ENCODE data around the gene SAMD15. TPM values are rescaled to one million over a fixed set of nuclear protein-coding genes. Genes with fewer than 3 reads are reported as not detected.
"Not testable (repeated sequence)": the region's sequence is repeated elsewhere in the genome, so short reads cannot be mapped to it uniquely, and the experiment has no call there.

Gene SAMD15
- total RNA-seq: 0.81 TPM

DNA sequence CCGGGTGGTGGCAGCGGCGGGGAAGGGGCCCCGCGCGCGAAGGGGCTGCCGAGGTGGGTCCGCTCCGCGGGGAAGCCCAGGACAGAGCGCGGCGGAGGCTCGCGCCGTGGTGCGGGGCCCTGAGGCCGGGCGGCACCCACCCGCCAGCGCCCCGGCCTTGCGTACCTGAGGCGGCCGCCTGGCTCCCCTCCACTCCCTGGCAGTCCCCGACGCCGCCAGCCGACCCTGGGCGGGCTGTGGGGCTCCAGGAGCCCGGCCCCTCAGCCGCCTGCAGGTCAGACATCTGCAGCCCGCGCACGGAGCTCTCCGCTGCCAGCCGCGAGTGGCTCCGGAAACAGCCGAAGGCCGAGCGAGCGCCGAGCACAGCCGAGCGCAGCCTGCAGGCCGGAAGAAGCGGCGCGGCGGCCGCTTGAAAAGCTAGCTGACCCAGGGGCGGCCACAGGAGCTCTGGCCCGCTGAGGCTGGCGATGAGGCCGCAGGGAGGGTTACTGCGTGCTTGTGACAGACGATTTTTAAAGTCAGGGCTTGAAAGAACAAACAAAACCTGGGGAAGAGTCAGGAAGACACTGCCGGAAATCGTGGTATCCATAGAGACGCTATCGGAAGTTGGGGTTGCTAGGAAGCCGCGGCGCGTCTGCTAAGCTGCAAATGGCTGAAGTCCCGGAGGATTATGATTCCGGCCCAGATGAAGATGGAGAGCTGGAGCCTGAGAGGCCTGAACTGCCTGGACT, at the start of gene SAMD15, which contains the start of gene TMED8:
SAMD15 (plus strand) TSS at position 609 of the 731 bp plus-strand sequence; CDS start at position 649, 40 bp downstream.
TMED8 (minus strand) TSS at position 324 of the 731 bp plus-strand sequence; CDS start at position 283, 41 bp downstream.
- peak; percentile 65 to 87 (median 86) for DNase-seq (ENCODE audit: low read depth in 2 of 3, low spot score in 2 of 3)

DNA sequence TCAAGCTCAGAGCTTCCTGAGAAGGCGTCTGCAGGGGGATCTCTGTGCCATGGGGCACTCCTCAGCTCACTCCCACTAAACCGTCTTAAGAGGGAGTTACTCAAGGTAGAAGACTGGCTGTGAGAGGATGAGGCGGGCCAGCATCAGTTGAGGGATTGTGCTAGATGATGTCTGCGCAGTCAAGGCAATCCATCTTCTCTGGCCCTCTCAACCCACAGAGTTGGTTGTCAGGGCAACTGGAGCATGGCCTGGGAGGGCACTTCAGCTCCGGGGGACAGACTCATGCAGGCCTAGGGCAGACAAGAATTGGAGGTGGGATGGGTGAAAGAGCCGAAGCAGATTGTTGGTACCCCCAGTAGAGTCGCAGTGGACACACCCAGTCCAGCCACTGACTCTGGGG, 47.3 kb upstream of the SAMD15 start:
- no peak for DNase-seq (ENCODE audit: low read depth in 2 of 3, low spot score in 2 of 3)

DNA sequence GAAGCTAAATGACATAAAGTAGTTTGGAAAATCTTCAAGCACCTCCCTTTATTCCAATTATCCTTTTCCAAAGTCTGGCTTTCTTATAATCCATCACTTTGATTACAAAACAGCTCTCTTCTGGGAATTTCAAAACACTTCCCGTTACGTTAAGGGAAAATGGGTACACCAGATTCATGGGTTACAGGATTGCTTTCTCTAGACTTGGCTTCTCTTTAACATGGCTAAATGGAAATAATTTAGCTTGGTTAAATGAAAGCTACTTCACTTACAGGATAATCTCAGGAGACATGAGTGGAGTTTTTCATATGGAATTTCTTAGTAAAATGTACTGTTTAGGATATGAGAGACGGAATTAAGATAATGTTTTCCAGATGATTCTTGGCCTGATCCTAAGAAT, 41.6 kb upstream of the SAMD15 start:
- DNase-seq (ENCODE audit: low read depth in 2 of 3, low spot score in 2 of 3): no peak

DNA sequence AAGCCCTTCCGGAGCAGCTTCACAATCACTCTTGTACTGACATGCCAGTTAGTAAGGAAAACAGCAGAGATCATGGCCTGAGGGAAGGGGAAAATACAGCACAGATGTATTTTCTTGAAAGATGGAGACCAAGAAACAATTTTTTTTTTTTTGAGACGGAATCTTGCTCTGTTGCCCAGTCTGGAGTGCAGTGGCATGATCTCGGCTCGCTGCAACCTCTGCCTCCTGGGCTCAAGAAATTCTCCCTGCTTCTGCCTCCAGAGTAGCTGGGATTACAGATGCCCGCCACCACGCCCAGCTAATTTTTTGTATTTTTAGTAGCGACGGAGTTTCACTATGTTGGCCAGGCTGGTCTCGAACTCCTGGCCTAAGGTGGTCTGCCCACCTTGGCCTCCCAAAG, 39.9 kb upstream of the SAMD15 start:
- DNase-seq (ENCODE audit: low read depth in 2 of 3, low spot score in 2 of 3): not testable (repeated sequence)

DNA sequence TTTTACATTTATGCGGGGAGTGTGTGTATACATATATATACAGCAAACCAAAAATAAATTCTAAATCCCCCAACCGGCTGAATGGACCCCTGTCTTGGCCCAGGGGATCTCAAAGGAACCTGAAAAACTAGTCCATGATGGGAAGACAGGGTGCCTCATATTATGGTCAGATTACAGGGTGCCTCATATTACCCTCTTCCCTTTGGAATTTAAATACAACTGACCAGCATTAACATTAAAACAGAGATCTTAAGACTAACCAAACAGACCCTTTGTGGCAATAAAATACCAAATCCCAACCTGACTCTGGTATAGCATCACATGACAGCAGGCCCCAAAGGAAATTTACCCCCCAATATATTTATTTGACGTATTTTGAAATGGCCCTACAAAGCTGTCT, 39.3 kb upstream of the SAMD15 start:
- DNase-seq (ENCODE audit: low read depth in 2 of 3, low spot score in 2 of 3): no peak

DNA sequence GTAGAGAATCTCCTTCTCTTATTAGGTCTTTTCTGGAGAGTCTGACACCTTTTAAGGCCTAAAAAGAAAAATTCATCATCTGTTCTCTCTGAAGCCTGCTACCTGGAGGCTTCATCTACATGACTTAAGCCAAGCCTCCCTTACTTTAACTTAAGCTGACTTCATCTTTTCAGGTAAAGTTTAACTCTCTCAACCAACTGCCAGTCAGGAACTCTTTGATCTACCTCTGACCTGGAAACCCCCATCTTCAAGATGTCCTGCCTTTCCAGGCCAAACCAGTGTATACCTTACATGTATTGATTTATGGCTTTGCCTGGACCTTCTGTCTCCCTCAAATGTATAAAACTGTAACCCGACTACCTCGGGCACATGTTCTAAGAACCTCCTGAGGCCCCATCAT, 38.9 kb upstream of the SAMD15 start:
- no peak for DNase-seq (ENCODE audit: low read depth in 2 of 3, low spot score in 2 of 3)

DNA sequence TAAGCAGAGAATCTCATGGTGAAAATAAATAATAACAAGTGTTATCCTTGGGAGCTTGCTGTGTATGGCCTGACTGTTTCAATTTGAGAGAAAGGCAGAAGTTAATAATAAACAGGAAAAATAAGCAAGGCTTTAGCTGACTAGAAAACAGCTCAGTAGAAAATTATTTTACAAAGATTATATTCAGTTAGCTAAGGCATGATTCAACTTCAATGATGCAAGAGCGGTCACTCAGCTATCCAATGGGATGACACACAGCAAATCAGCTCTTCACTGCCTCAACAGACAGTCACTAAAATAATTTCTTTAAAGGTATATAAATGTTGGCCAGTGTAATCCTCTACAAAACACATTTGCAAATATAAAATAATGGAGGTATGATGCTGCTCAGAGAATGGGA, 37.8 kb upstream of the SAMD15 start:
- DNase-seq (ENCODE audit: low read depth in 2 of 3, low spot score in 2 of 3): no peak

DNA sequence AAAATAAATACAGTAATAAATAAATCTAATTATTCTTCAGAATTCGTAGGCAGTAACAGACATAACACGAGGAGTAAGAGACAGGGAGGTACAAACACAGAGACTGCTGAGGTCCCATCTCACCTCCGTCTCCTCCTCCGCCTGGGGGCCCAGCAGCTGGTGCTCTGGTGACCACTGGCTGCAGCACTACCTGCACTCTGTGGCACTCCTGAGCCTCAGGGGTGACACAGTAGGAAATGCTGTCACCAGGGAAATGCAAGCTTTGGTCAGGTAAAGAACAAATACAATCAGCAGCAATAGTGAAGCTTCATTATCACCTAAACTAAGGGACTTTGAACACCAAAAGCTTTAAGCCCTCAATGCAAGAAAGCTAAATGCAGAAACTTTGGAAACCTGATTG, 36.8 kb upstream of the SAMD15 start:
- no peak for DNase-seq (ENCODE audit: low read depth in 2 of 3, low spot score in 2 of 3)

DNA sequence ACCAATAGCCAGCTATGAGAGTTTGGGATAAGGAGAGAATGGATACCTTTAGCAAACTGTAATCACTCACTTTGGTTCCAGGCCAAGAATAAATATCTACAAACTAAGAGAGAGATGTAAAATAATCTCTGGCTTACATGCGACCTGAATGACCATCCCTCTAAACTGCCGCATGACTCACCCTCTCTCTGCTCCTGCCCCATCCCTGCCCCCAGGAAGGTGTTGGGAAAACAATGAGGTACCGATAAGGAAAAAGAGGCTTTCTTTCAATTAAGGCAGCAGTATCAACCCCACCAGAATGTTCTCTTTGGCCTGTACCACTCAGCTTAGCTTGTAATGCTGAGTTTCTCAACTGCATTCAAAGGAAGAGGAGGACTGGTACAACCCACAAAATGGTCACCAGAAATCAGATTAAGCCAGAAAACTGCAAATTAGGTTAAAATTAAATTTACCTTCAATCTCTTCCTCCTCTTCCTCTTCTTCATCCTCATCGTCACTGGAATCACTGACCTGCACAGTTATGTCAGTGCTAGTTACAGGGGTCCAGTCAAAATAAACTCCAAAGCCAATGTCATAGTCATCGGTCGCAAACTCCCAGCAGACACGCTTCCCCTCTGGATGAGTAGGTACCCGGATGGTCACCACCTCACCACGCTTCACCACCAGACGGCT, 34.3 kb upstream of the SAMD15 start:
- no peak for DNase-seq (ENCODE audit: low read depth in 2 of 3, low spot score in 2 of 3)

DNA sequence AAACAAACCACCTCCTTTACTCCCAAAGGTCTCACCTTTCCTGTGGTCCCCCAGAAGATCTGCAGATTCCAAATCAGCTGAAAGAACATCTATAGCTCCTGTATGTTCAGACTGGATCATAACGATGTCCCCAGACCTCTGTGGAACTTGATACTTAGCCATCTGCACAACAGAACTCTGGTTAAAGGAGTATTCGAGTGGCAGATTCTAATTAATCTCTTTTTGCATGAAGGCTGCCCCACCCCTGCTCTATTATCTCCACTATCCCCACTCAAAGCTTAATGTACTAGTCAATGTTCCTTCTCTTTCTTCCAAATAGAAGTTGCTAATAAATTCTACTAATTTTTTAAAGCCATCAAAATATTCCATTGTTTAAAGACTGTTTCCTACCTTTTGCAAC, 33.5 kb upstream of the SAMD15 start:
- DNase-seq (ENCODE audit: low read depth in 2 of 3, low spot score in 2 of 3): no peak

DNA sequence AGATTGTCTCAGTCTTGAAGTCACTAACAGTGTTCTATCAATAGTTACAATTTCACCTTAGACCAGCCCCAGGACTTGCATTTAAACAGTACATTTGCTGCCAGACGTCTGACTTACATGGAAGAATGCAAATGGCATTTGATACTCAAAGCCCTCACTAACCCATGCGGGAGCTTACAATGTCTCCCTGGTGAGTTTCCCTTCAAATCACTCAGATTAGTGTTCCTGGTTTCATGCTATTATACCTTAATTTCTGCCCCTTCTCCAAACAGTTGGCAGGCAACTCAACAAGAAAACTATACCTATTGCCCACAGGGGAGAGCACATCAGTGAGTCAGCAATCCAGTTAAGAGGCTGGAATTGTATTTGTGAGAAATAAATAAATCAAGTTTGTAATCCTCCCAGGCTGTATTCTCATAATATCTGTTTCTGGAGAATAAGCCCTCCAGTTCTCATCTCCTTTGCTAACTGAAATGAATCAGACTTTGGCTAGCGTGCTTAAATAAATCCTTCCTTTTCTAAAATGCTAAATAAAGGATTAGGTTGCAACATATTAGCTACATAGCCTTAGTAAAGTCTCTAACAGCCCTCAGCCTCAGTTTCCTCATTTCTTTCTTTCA, 32.7 kb upstream of the SAMD15 start:
- DNase-seq (ENCODE audit: low read depth in 2 of 3, low spot score in 2 of 3): no peak

DNA sequence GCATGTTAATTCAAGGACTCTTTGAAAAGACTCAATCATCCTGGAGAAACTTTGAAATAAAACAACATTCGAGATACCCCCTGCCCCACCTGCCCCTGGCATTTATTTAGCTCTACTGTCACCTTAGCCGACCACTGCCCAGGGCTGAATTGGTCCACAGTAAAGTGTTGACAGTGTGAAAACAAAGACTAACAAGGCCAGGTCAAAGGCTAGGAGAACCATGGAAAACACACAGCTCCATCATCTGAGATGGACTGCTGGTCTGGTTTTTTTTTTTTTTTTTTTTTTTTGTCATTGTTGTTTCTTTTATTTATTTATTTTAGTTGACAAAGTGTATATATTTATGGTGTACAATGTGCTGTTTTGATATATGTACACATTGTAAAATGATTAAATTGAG, 30.7 kb upstream of the SAMD15 start:
- DNase-seq (ENCODE audit: low read depth in 2 of 3, low spot score in 2 of 3): no peak

DNA sequence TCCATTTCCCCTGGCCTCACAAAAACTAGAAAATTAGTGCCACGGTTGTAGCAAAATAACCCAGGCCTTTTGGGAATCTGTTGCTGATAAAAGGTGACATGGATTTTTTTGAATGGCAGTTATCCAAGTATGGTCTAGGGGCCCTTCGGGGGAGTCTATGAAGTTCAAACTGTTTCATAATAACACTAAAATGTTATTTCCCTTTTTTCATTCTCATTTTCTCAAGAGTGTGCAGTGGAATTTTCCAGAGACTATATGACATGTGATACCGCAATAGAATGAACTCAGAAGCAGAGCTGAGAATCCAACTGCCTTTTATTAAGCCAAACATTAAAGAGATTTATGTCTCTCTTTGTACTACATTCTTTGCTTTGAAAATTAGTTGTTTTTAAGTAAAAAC, 29.4 kb upstream of the SAMD15 start:
- peak in 2 of 3 donors; percentile 54 to 83 for DNase-seq (ENCODE audit: low read depth in 2 of 3, low spot score in 2 of 3)

DNA sequence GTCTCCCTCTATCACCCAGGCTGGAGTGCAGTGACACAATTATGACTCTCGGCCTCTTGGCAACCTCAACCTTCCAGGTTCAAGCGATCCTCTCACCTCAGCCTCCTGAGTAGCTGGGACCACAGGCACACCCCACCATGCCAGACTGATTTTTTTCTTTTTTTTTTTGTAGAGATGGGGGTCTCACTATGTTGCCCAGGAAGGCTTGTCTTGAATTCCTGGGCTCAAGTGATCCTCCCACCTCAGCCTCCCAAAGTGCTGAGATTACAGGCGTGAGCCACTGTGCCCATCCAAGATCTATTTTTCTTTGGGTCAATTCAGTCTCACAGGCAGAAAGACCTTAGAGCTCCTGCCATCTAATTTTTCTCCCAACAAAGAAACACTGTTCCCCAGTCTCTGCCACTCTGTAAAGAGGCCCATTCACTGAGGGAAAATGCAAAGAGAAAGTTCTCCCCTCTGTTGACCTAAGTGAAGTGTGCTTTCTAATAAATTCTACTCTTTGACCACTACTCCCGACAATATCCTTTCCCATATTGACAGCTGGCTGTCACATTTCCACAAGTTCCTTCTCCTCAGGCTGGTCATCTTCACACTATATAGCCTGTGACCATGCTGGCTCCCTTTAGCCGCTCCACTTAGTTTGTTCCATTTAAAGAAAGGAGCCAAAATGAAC, 23.6 kb upstream of the SAMD15 start:
- no peak for DNase-seq (ENCODE audit: low read depth in 2 of 3, low spot score in 2 of 3)

DNA sequence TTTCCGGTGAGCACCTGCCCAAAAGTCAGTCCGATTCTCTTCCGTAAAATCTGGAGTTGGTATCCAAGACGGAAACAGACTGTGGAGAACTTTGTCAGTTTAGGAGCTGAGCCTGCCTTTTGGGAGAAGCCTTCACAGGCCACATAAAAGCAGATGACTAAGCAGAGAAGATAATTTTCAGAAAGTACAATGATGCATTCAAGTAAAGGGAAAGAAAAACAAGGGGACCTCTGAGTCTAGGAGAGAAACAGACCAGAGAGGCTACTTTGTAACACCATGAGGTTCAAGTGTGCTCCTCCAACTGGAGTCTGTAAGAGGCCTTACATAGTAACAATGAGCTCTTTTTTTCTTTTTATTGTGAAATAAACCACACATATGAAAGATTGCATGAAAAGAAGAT, 21.4 kb upstream of the SAMD15 start:
- no peak for DNase-seq (ENCODE audit: low read depth in 2 of 3, low spot score in 2 of 3)

DNA sequence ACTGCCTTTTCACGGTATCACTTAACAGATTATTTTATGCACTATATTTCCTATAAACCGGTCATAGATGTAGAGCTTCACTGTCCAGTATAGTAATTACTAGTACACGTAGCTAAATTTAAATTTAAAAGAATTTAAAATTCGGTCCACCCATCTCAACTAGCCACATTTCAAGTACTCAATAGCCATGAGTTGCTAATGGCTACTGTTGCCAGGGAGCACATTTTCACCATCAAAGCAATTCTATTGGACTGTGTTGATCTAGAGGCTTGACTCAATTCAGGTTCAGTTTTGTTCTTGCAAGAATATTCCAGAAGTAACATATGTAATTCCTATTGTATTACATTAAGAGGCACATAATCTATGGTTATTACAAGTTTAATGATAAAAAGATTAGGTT, 20.3 kb upstream of the SAMD15 start:
- DNase-seq (ENCODE audit: low read depth in 2 of 3, low spot score in 2 of 3): no peak

DNA sequence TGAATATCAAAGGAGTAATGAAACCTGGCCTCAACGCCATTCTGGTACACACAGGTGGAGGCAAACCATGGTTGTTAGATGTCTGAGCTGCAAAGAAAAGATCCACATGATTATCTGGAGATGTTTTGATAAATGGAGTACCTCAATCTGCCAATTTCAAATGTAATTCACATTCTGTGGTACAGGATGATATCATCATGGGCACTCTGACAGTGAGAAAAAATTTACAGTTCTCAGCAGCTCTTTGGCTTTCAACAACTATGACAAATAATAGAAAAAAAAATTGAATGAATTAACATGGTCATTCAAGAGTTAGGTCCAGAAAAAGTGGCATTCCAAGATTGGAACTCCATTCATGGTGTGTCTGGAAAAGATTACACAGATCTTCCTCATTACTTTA, 17.6 kb upstream of the SAMD15 start:
- DNase-seq (ENCODE audit: low read depth in 2 of 3, low spot score in 2 of 3): no peak

DNA sequence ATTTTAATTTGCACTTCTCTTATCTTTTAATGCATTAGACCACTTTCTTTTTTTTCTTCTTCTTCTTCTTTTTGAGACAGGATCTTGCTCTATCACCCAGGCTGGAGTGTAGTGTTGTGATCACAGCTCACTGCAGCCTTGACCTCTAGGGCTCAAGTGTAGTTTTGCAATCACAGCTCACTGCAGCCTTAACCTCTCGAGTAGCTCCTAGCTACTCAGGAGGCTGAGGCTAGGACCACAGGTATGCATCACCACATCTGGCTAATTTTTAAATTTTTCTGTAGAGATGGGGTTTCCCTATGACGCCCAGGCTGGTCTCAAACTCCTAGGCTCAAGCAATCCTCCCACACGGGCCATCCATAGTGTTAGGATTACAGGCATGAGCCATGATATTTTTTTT, 13.0 kb upstream of the SAMD15 start:
- DNase-seq (ENCODE audit: low read depth in 2 of 3, low spot score in 2 of 3): no peak

DNA sequence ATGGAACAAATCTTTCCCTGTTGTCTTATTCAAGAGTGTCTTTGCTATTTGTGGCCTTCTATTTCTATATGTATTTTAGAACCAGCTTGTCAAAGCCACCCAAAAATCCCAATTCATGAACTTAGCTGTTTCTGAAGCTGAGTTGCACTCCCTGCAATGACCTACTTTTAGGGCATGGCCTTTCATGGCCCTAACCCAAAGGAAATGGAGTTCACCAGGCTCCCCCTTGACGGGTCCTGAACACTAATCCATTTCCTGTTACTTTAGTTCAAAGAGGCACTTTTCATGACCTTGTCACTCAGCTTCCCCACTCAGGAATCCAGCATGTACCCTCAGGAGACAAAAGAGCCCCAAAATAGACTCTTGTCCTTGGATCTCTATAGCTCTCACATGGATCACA, 7.9 kb upstream of the SAMD15 start:
- no peak for DNase-seq (ENCODE audit: low read depth in 2 of 3, low spot score in 2 of 3)

DNA sequence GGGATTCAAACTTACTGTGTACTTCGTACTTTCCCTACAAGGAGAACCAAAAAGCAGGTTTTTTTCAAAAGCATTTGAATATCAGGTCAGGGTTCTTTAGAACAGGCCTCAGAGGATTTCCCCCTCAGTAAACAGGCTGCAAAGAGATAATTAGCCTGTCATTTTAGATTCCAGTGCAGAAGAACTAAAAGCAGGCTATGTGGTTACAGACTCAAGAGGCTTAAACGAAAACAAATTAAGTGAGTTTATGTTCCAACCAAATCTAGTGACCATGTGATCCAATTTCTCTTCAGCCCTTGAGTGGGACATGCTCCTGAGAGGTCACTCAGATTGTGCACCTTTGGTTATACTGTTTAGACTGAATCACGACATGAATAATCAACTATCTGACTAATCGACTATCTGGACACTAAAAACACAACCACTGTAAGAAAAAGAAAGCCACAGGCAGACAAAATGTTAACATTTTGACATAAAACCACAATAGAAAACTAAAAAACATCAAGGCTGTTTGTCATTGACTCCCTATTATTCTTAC, 4.8 kb upstream of the SAMD15 start:
- peak in 2 of 3 donors; percentile 26 to 36 for DNase-seq (ENCODE audit: low read depth in 2 of 3, low spot score in 2 of 3)

Measured in hematopoietic multipotent progenitor cell (in vitro differentiated cells).